Natural killer cell treated with Interleukin-12 subunit alpha and Interleukin-12 subunit beta and Interleukin-15 and Interleukin-18, amount 100 ng/mL, for 72 hours (primary cell): ENCODE measurements around the gene MRPS18B. TPM values are rescaled to one million over a fixed set of nuclear protein-coding genes. Genes with fewer than 3 reads are reported as not detected.

ENCODE experiments used
- ATAC-seq, 2 donors: fragments of 150-1000 bp; cut with Tn5 transposase in 1 of 2; sonication (Bioruptor Pico), chemical (Tn5 transposase) in 1 of 2; 2 replicates each; pipeline ENCODE4 v1.10.0; 2021
- DNase-seq: peaks from one replicate; pipeline ENCODE4 v3.0.0; 2022; ENCODE audit warnings: low spot score
- H3K27ac Mint-ChIP-seq, 2 donors: 1 replicate in 1 of 2; 2 replicates in 1 of 2; pipeline ENCODE4 v1.8.0; 2022; ENCODE audit warnings: mixed read lengths in 2 of 2, mild to moderate bottlenecking in 1 of 2, moderate library complexity in 1 of 2
- H3K27me3 Mint-ChIP-seq, 2 donors: 1 replicate in 1 of 2; 2 replicates in 1 of 2; pipeline ENCODE4 v1.8.0; 2022; ENCODE audit warnings: mixed read lengths in 2 of 2
- H3K36me3 Mint-ChIP-seq: one replicate; pipeline ENCODE4 v1.8.0; 2022; ENCODE audit warnings: mixed read lengths
- H3K4me1 Mint-ChIP-seq, 2 donors: 1 replicate in 1 of 2; 2 replicates in 1 of 2; pipeline ENCODE4 v1.8.0; 2022; ENCODE audit warnings: low read depth in 2 of 2, mixed read lengths in 2 of 2, mild to moderate bottlenecking in 1 of 2
- H3K4me3 Mint-ChIP-seq: one replicate; pipeline ENCODE4 v1.8.0; 2022; ENCODE audit warnings: mixed read lengths
- H3K9me3 Mint-ChIP-seq: 2 replicates; pipeline ENCODE4 v1.8.0; 2022; ENCODE audit warnings: mixed read lengths
- total RNA-seq, 2 donors: library from RNA; stranded (reverse); gene quantifications; one replicate each; pipeline ENCODE4 v1.2.3, GENCODE V29; 2022

The MRPS18B gene
- total RNA-seq, 2 donors from 2014 or later, result 43.9 to 58.4 TPM

GRCh38 chr6:30613251-30614043 is 4.2 kb upstream of the MRPS18B start:
- ATAC-seq (no peak), DNase-seq (no peak)
- Mint-ChIP-seq H3K27me3 (no peaks in the 10 kb centered on the region), H3K27ac (peak overlapping the region; percentile 95 to 98), H3K36me3 (peaks cover 62% of the 10 kb centered on the region), H3K4me3 (peak overlapping the region; percentile 94), H3K9me3 (no peaks in the 10 kb centered on the region), H3K4me1 (peaks cover 70 to 78% of the 10 kb centered on the region in 2 donors)

DNA sequence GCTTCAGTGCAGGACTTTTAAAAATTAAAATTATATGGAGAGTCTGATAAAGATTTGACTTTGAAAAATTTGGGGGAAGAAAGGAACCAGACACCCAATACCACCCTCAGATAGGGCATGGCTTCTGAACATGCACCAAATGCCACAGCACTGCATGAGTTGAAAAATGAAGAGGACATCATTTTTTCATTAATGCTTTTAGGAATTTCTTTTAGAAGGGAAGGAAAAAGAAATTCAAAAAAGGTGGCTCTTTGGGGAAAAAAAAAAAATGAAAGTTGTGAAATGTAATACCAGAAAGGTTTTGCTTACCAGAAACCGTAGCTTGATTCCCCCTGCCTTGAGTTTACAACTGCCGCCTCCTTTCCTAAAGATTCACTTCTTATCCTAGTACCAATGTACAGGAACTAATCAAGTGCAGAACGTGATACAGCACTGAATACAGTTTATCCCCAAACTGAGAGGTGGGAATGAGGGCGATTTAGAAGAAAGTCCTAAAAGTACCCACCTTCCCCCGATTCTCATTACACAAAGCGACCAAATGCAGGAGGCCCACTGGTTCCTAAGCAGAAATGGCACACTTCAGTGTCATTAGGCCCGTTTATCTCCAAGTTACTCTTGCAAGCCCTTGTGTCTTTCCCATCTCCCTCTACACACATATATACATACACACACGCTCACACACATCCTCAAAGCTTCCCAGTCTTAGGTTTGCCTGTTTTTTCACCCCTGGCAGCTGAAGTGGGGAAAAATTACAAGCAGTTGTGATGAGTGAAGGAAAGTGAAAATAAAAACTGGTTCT is 3.4 kb upstream of the MRPS18B start:
- Mint-ChIP-seq H3K27ac (peak overlapping the region; percentile 95 to 98), H3K9me3 (no peaks in the 10 kb centered on the region), H3K27me3 (no peaks in the 10 kb centered on the region), H3K4me1 (peaks cover 70 to 78% of the 10 kb centered on the region in 2 donors), H3K4me3 (peak overlapping the region; percentile 94), H3K36me3 (peaks cover 54% of the 10 kb centered on the region)
- DNase-seq (no peak), ATAC-seq (no peak)

GRCh38 chr6:30614843-30615218 is 2.8 kb upstream of the MRPS18B start:
- H3K4me1 Mint-ChIP-seq, result peaks cover 69 to 79% of the 10 kb centered on the region in 2 donors

GRCh38 chr6:30615219-30615957 is 2.3 kb upstream of the MRPS18B start:
- Mint-ChIP-seq H3K4me1 (peaks cover 69 to 77% of the 10 kb centered on the region in 2 donors), H3K27ac (peak overlapping the region; percentile 95 to 98), H3K9me3 (no peaks in the 10 kb centered on the region), H3K4me3 (peak overlapping the region; percentile 94), H3K36me3 (peaks cover 48% of the 10 kb centered on the region), H3K27me3 (no peaks in the 10 kb centered on the region)
- ATAC-seq (no peak), DNase-seq (no peak)

More at GRCh38 chr6:30614843-30615218, 2.8 kb upstream of the MRPS18B start:
- Mint-ChIP-seq H3K36me3 (peaks cover 48% of the 10 kb centered on the region), H3K27ac (peak overlapping the region; percentile 95 to 98), H3K4me3 (peak overlapping the region; percentile 94), H3K27me3 (no peaks in the 10 kb centered on the region), H3K9me3 (no peaks in the 10 kb centered on the region)
- peak; percentile 90 for DNase-seq
- peak; percentile 65 to 72 for ATAC-seq

GRCh38 chr6:30615958-30616810 is 1.5 kb upstream of the MRPS18B start:
- H3K4me1 Mint-ChIP-seq, result peaks cover 65 to 71% of the 10 kb centered on the region in 2 donors
- peak overlapping the region; percentile 95 to 98 for H3K27ac Mint-ChIP-seq
- H3K27me3 Mint-ChIP-seq, result no peaks in the 10 kb centered on the region
- no peak for ATAC-seq
- no peak for DNase-seq
- peak overlapping the region; percentile 94 for H3K4me3 Mint-ChIP-seq
- H3K9me3 Mint-ChIP-seq, result no peaks in the 10 kb centered on the region
- peaks cover 45% of the 10 kb centered on the region for H3K36me3 Mint-ChIP-seq

- peak within 1 kb of the TSS; percentile 95 to 98 for H3K27ac Mint-ChIP-seq
These were observed 652 bp upstream of the MRPS18B start, which contains the start of gene PPP1R10 for GRCh38 chr6:30616811-30617564. TSS of gene PPP1R10 (minus strand) at chr6:30617243. CDS start at chr6:30609944, 7,299 bp downstream.

GRCh38 chr6:30618270-30618797 is 694 bp downstream of the MRPS18B start:
- peaks cover 51 to 55% of the 10 kb centered on the region in 2 donors for H3K4me1 Mint-ChIP-seq
- H3K36me3 Mint-ChIP-seq, result peaks cover 34% of the 10 kb centered on the region
- peak overlapping the region; percentile 95 to 98 for H3K27ac Mint-ChIP-seq
- no peaks in the 10 kb centered on the region for H3K27me3 Mint-ChIP-seq
- no peaks in the 10 kb centered on the region for H3K9me3 Mint-ChIP-seq
- ATAC-seq (no peak), DNase-seq (no peak)
- H3K4me3 Mint-ChIP-seq, result peak overlapping the region; percentile 94

More at GRCh38 chr6:30616811-30617564, 652 bp upstream of the MRPS18B start, which contains the start of gene PPP1R10:
- no peaks in the 10 kb centered on the region for H3K27me3 Mint-ChIP-seq
- DNase-seq (peak; percentile 99), ATAC-seq (peak; percentile 93)
- no peaks in the 10 kb centered on the region for H3K9me3 Mint-ChIP-seq
- peak within 1 kb of the TSS; percentile 94 for H3K4me3 Mint-ChIP-seq
- peaks cover 57 to 62% of the 10 kb centered on the region in 2 donors for H3K4me1 Mint-ChIP-seq
- H3K36me3 Mint-ChIP-seq, result peaks cover 37% of the 10 kb centered on the region

DNA sequence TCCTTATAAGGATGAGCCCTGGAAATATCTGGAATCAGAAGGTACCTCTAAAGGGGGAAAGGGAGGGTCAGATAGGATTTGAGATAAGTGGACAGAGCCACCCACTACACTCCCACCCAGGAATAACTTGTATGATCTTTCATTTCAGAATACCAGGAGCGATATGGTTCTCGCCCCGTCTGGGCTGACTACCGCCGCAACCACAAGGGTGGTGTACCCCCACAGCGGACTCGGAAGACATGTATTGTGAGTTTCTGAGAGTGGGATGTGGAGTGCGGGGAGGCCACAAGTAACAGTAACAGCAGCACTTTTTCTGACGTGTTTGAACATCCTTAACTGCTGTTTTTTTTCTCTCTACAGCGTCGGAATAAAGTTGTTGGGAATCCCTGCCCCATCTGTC is 1.9 kb downstream of the MRPS18B start:
- DNase-seq (no peak), ATAC-seq (no peak)
- Mint-ChIP-seq H3K4me1 (peaks cover 40 to 42% of the 10 kb centered on the region in 2 donors), H3K27me3 (no peaks in the 10 kb centered on the region), H3K9me3 (no peaks in the 10 kb centered on the region), H3K27ac (peak overlapping the region; percentile 95 to 98), H3K36me3 (peaks cover 24% of the 10 kb centered on the region), H3K4me3 (peak overlapping the region; percentile 94)

DNA sequence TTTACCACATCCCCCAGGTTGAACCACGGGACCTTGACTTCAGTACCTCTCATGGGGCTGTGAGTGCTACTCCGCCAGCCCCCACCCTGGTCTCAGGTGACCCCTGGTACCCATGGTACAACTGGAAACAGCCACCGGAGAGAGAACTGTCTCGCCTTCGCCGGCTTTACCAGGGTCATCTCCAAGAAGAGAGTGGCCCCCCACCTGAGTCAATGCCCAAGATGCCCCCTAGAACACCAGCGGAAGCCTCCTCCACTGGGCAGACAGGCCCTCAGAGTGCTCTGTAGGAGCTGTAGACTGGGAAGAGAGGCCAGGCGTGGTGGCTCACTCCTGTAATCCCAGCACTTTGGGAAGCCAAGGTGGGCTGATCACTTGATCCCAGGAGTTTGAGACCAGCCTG is 7.9 kb downstream of the MRPS18B start:
- H3K36me3 Mint-ChIP-seq, result peaks cover 11% of the 10 kb centered on the region
- H3K27ac Mint-ChIP-seq, result peak overlapping the region; percentile 85 to 87
- peaks cover 24 to 27% of the 10 kb centered on the region in 2 donors for H3K4me1 Mint-ChIP-seq
- H3K4me3 Mint-ChIP-seq, result peak overlapping the region; percentile 96
- no peaks in the 10 kb centered on the region for H3K27me3 Mint-ChIP-seq
- no peak for DNase-seq
- ATAC-seq, result no peak
- no peaks in the 10 kb centered on the region for H3K9me3 Mint-ChIP-seq

GRCh38 chr6:30626484-30627366 is 9.1 kb downstream of the MRPS18B start, which contains the start of gene ATAT1:
TSS of gene ATAT1 (plus strand) at chr6:30626874.
- Mint-ChIP-seq H3K4me1 (peaks cover 24 to 30% of the 10 kb centered on the region in 2 donors), H3K36me3 (peaks cover 11% of the 10 kb centered on the region), H3K4me3 (peak within 1 kb of the TSS; percentile 96), H3K9me3 (no peaks in the 10 kb centered on the region), H3K27ac (peak within 1 kb of the TSS; percentile 85 to 87), H3K27me3 (no peaks in the 10 kb centered on the region)
- DNase-seq (peak; percentile 89), ATAC-seq (peak; percentile 98)

- no peak overlapping the region for H3K4me3 Mint-ChIP-seq
- no peak overlapping the region for H3K27ac Mint-ChIP-seq
- H3K27me3 Mint-ChIP-seq, result no peaks in the 10 kb centered on the region
- H3K9me3 Mint-ChIP-seq, result no peaks in the 10 kb centered on the region
- H3K36me3 Mint-ChIP-seq, result peaks cover 13% of the 10 kb centered on the region
- ATAC-seq (no peak), DNase-seq (no peak)
- peaks cover 0 to 2% of the 10 kb centered on the region in 2 donors for H3K4me1 Mint-ChIP-seq
These were observed 18.2 kb downstream of the MRPS18B start for GRCh38 chr6:30635834-30636233.
